PFSK-1 (cell line): Measurements from ENCODE around the gene NEK10.

Experiments used
- FOXP2 ChIP-seq: optimal IDR thresholded peaks from 2 replicates; pipeline ENCODE3; 2011; ENCODE audit warnings: borderline replicate concordance, control low read depth, inconsistent platforms; ENCODE audit not compliant: insufficient read depth; ENCODE audit errors: extremely low read length, extremely low read depth
- POLR2AphosphoS5 ChIP-seq: IDR thresholded peaks from 2 replicates; pipeline ENCODE4 v1.6.1; 2012; ENCODE audit warnings: low read depth, mild to moderate bottlenecking, control low read depth, low read length, moderate library complexity
- SIN3A ChIP-seq: IDR thresholded peaks from 2 replicates; pipeline ENCODE4 v1.6.1; 2012; ENCODE audit warnings: mild to moderate bottlenecking, low read length, moderate library complexity, borderline replicate concordance; ENCODE audit not compliant: insufficient read depth
- TAF1 ChIP-seq: IDR thresholded peaks from 2 replicates; pipeline ENCODE4 v1.6.1; 2012; ENCODE audit warnings: low read length, control low read depth, borderline replicate concordance; ENCODE audit not compliant: insufficient read depth
- TF ChIP-seq, protein P1 (sequence below), 2 experiments: IDR thresholded peaks; 2 replicates each; pipeline versions ENCODE4 v1.6.1 to v1.8.0; 2011 to 2012; ENCODE audit warnings: low read depth in 2 of 2, low read length in 2 of 2, control low read depth in 1 of 2, inconsistent platforms in 1 of 2, mild to moderate bottlenecking in 1 of 2, moderate library complexity in 1 of 2; ENCODE audit not compliant: insufficient read depth in 1 of 2

DNA sequence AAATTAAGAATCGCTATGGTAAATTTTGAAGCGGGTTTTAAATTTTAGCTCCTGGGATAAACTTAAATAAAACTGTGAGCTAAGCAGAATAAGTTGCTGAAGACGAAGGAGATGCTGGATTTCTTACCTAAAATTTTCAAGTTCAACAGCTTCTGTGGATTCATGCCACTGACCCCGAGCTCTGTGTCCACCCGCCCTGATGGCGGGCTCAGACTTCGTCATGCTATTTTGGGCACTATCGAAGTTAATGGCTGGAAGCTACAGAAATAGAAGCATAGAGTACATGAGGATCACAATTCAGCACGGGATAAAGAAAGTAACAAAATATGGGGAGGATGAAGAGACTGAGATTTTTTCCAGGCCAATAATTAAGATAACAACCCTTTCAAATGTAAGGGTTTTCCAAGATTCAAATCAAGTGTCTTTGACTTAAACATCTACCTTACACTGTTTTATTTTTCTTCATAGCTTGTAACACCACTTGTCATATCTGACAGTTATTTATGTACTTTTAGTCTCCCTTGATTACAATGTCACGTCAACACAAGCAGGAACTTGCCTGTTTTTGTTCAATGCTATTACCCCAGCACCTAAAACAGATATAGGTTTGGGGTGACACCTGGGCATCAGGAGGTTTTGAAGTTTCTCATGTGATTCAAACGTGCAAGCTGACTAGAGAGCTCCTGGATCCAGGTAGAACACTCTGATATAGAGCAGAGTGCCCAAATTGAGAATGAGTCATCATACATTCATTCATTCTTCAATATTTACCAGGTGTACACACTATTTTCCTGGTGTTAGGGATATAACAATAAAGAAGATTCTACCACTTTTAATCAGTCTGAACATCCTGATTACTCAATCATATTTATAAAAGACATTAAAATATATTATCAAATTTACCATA is 23.0 kb downstream of the NEK10 start:
- TF ChIP-seq, protein P1, sequence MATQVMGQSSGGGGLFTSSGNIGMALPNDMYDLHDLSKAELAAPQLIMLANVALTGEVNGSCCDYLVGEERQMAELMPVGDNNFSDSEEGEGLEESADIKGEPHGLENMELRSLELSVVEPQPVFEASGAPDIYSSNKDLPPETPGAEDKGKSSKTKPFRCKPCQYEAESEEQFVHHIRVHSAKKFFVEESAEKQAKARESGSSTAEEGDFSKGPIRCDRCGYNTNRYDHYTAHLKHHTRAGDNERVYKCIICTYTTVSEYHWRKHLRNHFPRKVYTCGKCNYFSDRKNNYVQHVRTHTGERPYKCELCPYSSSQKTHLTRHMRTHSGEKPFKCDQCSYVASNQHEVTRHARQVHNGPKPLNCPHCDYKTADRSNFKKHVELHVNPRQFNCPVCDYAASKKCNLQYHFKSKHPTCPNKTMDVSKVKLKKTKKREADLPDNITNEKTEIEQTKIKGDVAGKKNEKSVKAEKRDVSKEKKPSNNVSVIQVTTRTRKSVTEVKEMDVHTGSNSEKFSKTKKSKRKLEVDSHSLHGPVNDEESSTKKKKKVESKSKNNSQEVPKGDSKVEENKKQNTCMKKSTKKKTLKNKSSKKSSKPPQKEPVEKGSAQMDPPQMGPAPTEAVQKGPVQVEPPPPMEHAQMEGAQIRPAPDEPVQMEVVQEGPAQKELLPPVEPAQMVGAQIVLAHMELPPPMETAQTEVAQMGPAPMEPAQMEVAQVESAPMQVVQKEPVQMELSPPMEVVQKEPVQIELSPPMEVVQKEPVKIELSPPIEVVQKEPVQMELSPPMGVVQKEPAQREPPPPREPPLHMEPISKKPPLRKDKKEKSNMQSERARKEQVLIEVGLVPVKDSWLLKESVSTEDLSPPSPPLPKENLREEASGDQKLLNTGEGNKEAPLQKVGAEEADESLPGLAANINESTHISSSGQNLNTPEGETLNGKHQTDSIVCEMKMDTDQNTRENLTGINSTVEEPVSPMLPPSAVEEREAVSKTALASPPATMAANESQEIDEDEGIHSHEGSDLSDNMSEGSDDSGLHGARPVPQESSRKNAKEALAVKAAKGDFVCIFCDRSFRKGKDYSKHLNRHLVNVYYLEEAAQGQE (IDR thresholded peaks at IDR 0.05; ENCODE audit: insufficient read depth in 1 of 2, low read depth in 2 of 2, low read length in 2 of 2): no peak
- TF ChIP-seq TAF1 (no peak), POLR2AphosphoS5 (no peak), SIN3A (no peak), FOXP2 (no peak)
